Measurements from ENCODE around the gene PTPN7.

The PTPN7 gene

GRCh38 chr1:202165942-202166843 lies 5.8 kb upstream of the PTPN7 start:
- Histone ChIP-seq H2AFZ (ENCODE audit: low read length) (no peak overlapping the region), H3F3A (ENCODE audit: insufficient read depth, low read length) (no peaks in the 10 kb centered on the region), H3K27ac (ENCODE audit: low read depth, low read length, poor library complexity, severe bottlenecking) (no peak overlapping the region), H3K9me3 (ENCODE audit: low read length) (no peaks in the 10 kb centered on the region), H3K4me3 (ENCODE audit: low read depth, low read length, poor library complexity, severe bottlenecking) (no peak overlapping the region), H4K20me1 (ENCODE audit: insufficient read depth, low read length) (no peaks in the 10 kb centered on the region), H3K9me2 (ENCODE audit: low read depth, low read length) (no peaks in the 10 kb centered on the region), H3K79me2 (ENCODE audit: insufficient read depth, low read length) (no peaks in the 10 kb centered on the region), H3K36me3 (ENCODE audit: insufficient read depth, low read length) (0 out of 2 replicates have a peak, but pooled peaks cover 4% of the 10 kb centered on the region), H3K4me2 (ENCODE audit: low read length) (no peak overlapping the region), H3K27me3 (ENCODE audit: insufficient read depth, low read length) (no peaks in the 10 kb centered on the region), H3K4me1 (ENCODE audit: insufficient read depth, low read length, severe bottlenecking) (peaks cover 28% of the 10 kb centered on the region), H3K9ac (ENCODE audit: low read length) (no peak overlapping the region)
- TF ChIP-seq EZH2 (IDR thresholded peaks at IDR 0.05; ENCODE audit: borderline replicate concordance, low read length) (no peak), CTCF (IDR thresholded peaks at IDR 0.05; ENCODE audit: low read length) (no peak)

- 0 out of 2 replicates have a peak, but pooled peaks cover 4% of the 10 kb centered on the region for H3K36me3 ChIP-seq (ENCODE audit: insufficient read depth, low read length)
- no peaks in the 10 kb centered on the region for H4K20me1 ChIP-seq (ENCODE audit: insufficient read depth, low read length)
- no peak overlapping the region for H3K4me3 ChIP-seq (ENCODE audit: low read depth, low read length, poor library complexity, severe bottlenecking)
- TF ChIP-seq CTCF (IDR thresholded peaks at IDR 0.05; ENCODE audit: low read length) (no peak), EZH2 (IDR thresholded peaks at IDR 0.05; ENCODE audit: borderline replicate concordance, low read length) (no peak)
- H3K27me3 ChIP-seq (ENCODE audit: insufficient read depth, low read length), result no peaks in the 10 kb centered on the region
- H3K4me2 ChIP-seq (ENCODE audit: low read length), result no peak overlapping the region
- H3K9ac ChIP-seq (ENCODE audit: low read length), result no peak overlapping the region
- H3K9me3 ChIP-seq (ENCODE audit: low read length), result no peaks in the 10 kb centered on the region
- H3K27ac ChIP-seq (ENCODE audit: low read depth, low read length, poor library complexity, severe bottlenecking), result no peak overlapping the region
- no peaks in the 10 kb centered on the region for H3K79me2 ChIP-seq (ENCODE audit: insufficient read depth, low read length)
- peaks cover 35% of the 10 kb centered on the region for H3K4me1 ChIP-seq (ENCODE audit: insufficient read depth, low read length, severe bottlenecking)
- H2AFZ ChIP-seq (ENCODE audit: low read length), result no peak overlapping the region
- no peaks in the 10 kb centered on the region for H3F3A ChIP-seq (ENCODE audit: insufficient read depth, low read length)
- H3K9me2 ChIP-seq (ENCODE audit: low read depth, low read length), result no peaks in the 10 kb centered on the region
Measured at GRCh38 chr1:202165267-202165941, 5.0 kb upstream of the PTPN7 start.

GRCh38 chr1:202164271-202165037 lies 4.1 kb upstream of the PTPN7 start:
- Histone ChIP-seq H3K27ac (ENCODE audit: low read depth, low read length, poor library complexity, severe bottlenecking) (no peak overlapping the region), H4K20me1 (ENCODE audit: insufficient read depth, low read length) (no peaks in the 10 kb centered on the region), H3K9me3 (ENCODE audit: low read length) (no peaks in the 10 kb centered on the region), H3K9me2 (ENCODE audit: low read depth, low read length) (no peaks in the 10 kb centered on the region), H3F3A (ENCODE audit: insufficient read depth, low read length) (no peaks in the 10 kb centered on the region), H3K9ac (ENCODE audit: low read length) (no peak overlapping the region), H3K36me3 (ENCODE audit: insufficient read depth, low read length) (0 out of 2 replicates have a peak, but pooled peaks cover 4% of the 10 kb centered on the region), H3K4me1 (ENCODE audit: insufficient read depth, low read length, severe bottlenecking) (peaks cover 45% of the 10 kb centered on the region), H3K4me3 (ENCODE audit: low read depth, low read length, poor library complexity, severe bottlenecking) (no peak overlapping the region), H3K79me2 (ENCODE audit: insufficient read depth, low read length) (no peaks in the 10 kb centered on the region), H2AFZ (ENCODE audit: low read length) (no peak overlapping the region), H3K4me2 (ENCODE audit: low read length) (no peak overlapping the region), H3K27me3 (ENCODE audit: insufficient read depth, low read length) (no peaks in the 10 kb centered on the region)
- no peak for TF ChIP-seq CTCF (IDR thresholded peaks at IDR 0.05; ENCODE audit: low read length)
- no peak for TF ChIP-seq EZH2 (IDR thresholded peaks at IDR 0.05; ENCODE audit: borderline replicate concordance, low read length)
